Chondrocyte (in vitro differentiated cells): ENCODE data around the gene FEZF2. TPM values are rescaled to one million over a fixed set of nuclear protein-coding genes. Genes with fewer than 3 reads are reported as not detected.
A peak's percentile ranks its signal among the peaks of the same experiment; 100 is the strongest.

Experiments used
- DNase-seq: peaks from one replicate; pipeline ENCODE4 v3.0.0; 2021; ENCODE audit warnings: mixed read lengths, low spot score
- H3K27ac Mint-ChIP-seq: one replicate; pipeline ENCODE4 v1.8.0; 2021; ENCODE audit warnings: mild to moderate bottlenecking, moderate library complexity, mixed read lengths; ENCODE audit not compliant: unreplicated experiment
- H3K27me3 Mint-ChIP-seq: 2 replicates; pipeline ENCODE4 v1.8.0; 2021; ENCODE audit warnings: low read depth, mixed read lengths
- H3K36me3 Mint-ChIP-seq: 2 replicates; pipeline ENCODE4 v1.8.0; 2021; ENCODE audit warnings: low read depth, mixed read lengths
- H3K4me1 Mint-ChIP-seq: 2 replicates; pipeline ENCODE4 v1.8.0; 2021; ENCODE audit warnings: low read depth, mild to moderate bottlenecking, mixed read lengths
- H3K4me3 Mint-ChIP-seq: one replicate; pipeline ENCODE4 v1.8.0; 2021; ENCODE audit warnings: mild to moderate bottlenecking, moderate library complexity, mixed read lengths; ENCODE audit not compliant: unreplicated experiment
- H3K9me3 Mint-ChIP-seq: 2 replicates; pipeline ENCODE4 v1.8.0; 2021; ENCODE audit warnings: low read depth, mixed read lengths
- CTCF ChIP-seq: fragments of 200-600 bp; sonication (generic); IDR thresholded peaks from 2 replicates; pipeline ENCODE4 v1.5.0; 2021; ENCODE audit warnings: antibody characterized with exemption, mild to moderate bottlenecking, moderate library complexity
- long read RNA-seq: library from polyadenylated mRNA; stranded (forward); transcript quantifications from one replicate; pipeline ENCODE4 v2.0.0, GENCODE V29; 2021
- total RNA-seq: library from RNA; stranded (reverse); gene quantifications from 3 replicates; pipeline ENCODE4 v1.2.1, GENCODE V29; 2021

The FEZF2 gene
- total RNA-seq, result not detected in 3 replicates
- long read RNA-seq, result 0 reads

- no peak for TF ChIP-seq CTCF
- Mint-ChIP-seq H3K4me3 (peak within 1 kb of the TSS; percentile 62), H3K36me3 (peaks cover 2% of the 10 kb centered on the region), H3K27ac (no peak within 1 kb of the TSS), H3K27me3 (peaks cover 85% of the 10 kb centered on the region), H3K4me1 (peaks cover 39% of the 10 kb centered on the region), H3K9me3 (no peaks in the 10 kb centered on the region)
- DNase-seq, result no peak
These were observed at the start of gene FEZF2 for GRCh38 chr3:62373215-62373614. Gene FEZF2 (minus strand): TSS chr3:62373550. CDS start chr3:62372868, 682 bp downstream.

GRCh38 chr3:62421207-62421606 lies 47.9 kb upstream of the FEZF2 start:
- no peak for TF ChIP-seq CTCF
- Mint-ChIP-seq H3K27me3 (peaks cover 20% of the 10 kb centered on the region), H3K4me3 (no peak overlapping the region)

GRCh38 chr3:62416144-62416543 lies 42.8 kb upstream of the FEZF2 start:
- no peak for TF ChIP-seq CTCF
- Mint-ChIP-seq H3K36me3 (peaks cover 2% of the 10 kb centered on the region), H3K9me3 (no peaks in the 10 kb centered on the region), H3K4me3 (no peak overlapping the region), H3K27ac (no peak overlapping the region), H3K27me3 (peaks cover 22% of the 10 kb centered on the region), H3K4me1 (peaks cover 4% of the 10 kb centered on the region)
- DNase-seq, result no peak

More at GRCh38 chr3:62421207-62421606, 47.9 kb upstream of the FEZF2 start:
- H3K4me1 Mint-ChIP-seq, result no peaks in the 10 kb centered on the region
- H3K27ac Mint-ChIP-seq, result no peak overlapping the region
- DNase-seq, result no peak
- no peaks in the 10 kb centered on the region for H3K9me3 Mint-ChIP-seq
- no peaks in the 10 kb centered on the region for H3K36me3 Mint-ChIP-seq

GRCh38 chr3:62415312-62415801 lies 42.0 kb upstream of the FEZF2 start:
- TF ChIP-seq CTCF, result no peak
- peaks cover 4% of the 10 kb centered on the region for H3K4me1 Mint-ChIP-seq
- H3K4me3 Mint-ChIP-seq, result no peak overlapping the region
- H3K27ac Mint-ChIP-seq, result no peak overlapping the region
- H3K27me3 Mint-ChIP-seq, result peaks cover 21% of the 10 kb centered on the region
- DNase-seq, result no peak
- no peaks in the 10 kb centered on the region for H3K9me3 Mint-ChIP-seq
- peaks cover 2% of the 10 kb centered on the region for H3K36me3 Mint-ChIP-seq

- no peak for DNase-seq
- Mint-ChIP-seq H3K36me3 (peaks cover 2% of the 10 kb centered on the region), H3K27ac (no peak overlapping the region), H3K4me1 (peaks cover 4% of the 10 kb centered on the region), H3K27me3 (peaks cover 24% of the 10 kb centered on the region), H3K4me3 (no peak overlapping the region), H3K9me3 (no peaks in the 10 kb centered on the region)
- no peak for TF ChIP-seq CTCF
These were observed 41.4 kb upstream of the FEZF2 start for GRCh38 chr3:62414786-62415185.
